ENCODE data around the gene NELL2.

NELL2 gene
- long read RNA-seq, partial matches to known transcripts: 0 of 2 reads
- long read RNA-seq, other reads (novel, unspliced or antisense): 2 of 2 reads

DNA sequence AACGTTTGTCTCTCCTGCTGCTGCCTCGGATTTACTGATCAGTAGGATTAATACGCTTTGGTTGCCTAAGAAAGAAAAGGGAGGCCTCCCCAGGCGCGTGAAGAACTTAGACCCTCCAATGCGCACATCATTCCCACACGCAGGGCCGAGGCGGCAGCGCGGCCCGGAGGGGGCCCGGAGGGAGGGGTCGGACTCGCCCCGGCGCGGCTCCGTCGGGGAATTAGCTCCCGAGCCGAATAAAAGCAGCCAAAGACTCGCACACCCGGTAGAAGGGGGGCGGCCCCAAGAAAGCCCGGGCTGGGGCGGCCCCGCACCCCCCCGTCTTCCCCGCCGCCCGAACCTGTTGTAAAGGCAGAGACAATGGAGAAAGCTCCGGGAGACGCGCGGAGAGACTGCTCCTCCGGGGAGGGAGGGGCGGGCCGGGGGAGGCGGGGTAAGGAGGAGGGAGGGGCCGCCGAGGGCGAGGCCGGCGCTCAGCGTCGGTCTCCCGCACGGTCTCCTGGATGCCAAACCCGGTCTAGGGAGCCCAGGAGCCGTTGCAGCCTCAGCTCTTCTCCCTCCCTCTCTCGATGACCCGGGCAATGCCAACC is at the start of gene NELL2:
Gene NELL2 (minus strand): TSS at position 362 of the 590 bp plus-strand sequence. CDS start 446 bp downstream, outside the sequence.
- H3K4me3 ChIP-seq (replicated peaks; ENCODE audit: insufficient read depth, low read length): no peak within 1 kb of the TSS
- TF ChIP-seq, protein P1, sequence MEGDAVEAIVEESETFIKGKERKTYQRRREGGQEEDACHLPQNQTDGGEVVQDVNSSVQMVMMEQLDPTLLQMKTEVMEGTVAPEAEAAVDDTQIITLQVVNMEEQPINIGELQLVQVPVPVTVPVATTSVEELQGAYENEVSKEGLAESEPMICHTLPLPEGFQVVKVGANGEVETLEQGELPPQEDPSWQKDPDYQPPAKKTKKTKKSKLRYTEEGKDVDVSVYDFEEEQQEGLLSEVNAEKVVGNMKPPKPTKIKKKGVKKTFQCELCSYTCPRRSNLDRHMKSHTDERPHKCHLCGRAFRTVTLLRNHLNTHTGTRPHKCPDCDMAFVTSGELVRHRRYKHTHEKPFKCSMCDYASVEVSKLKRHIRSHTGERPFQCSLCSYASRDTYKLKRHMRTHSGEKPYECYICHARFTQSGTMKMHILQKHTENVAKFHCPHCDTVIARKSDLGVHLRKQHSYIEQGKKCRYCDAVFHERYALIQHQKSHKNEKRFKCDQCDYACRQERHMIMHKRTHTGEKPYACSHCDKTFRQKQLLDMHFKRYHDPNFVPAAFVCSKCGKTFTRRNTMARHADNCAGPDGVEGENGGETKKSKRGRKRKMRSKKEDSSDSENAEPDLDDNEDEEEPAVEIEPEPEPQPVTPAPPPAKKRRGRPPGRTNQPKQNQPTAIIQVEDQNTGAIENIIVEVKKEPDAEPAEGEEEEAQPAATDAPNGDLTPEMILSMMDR (IDR thresholded peaks at IDR 0.05; ENCODE audit: insufficient read depth, low read length): no peak
- TF ChIP-seq GABPA (IDR thresholded peaks at IDR 0.05; ENCODE audit: low read depth): no peak
- no peak for TF ChIP-seq POLR2AphosphoS5 (IDR thresholded peaks at IDR 0.05; ENCODE audit: low read depth)
- TF ChIP-seq, protein P2, sequence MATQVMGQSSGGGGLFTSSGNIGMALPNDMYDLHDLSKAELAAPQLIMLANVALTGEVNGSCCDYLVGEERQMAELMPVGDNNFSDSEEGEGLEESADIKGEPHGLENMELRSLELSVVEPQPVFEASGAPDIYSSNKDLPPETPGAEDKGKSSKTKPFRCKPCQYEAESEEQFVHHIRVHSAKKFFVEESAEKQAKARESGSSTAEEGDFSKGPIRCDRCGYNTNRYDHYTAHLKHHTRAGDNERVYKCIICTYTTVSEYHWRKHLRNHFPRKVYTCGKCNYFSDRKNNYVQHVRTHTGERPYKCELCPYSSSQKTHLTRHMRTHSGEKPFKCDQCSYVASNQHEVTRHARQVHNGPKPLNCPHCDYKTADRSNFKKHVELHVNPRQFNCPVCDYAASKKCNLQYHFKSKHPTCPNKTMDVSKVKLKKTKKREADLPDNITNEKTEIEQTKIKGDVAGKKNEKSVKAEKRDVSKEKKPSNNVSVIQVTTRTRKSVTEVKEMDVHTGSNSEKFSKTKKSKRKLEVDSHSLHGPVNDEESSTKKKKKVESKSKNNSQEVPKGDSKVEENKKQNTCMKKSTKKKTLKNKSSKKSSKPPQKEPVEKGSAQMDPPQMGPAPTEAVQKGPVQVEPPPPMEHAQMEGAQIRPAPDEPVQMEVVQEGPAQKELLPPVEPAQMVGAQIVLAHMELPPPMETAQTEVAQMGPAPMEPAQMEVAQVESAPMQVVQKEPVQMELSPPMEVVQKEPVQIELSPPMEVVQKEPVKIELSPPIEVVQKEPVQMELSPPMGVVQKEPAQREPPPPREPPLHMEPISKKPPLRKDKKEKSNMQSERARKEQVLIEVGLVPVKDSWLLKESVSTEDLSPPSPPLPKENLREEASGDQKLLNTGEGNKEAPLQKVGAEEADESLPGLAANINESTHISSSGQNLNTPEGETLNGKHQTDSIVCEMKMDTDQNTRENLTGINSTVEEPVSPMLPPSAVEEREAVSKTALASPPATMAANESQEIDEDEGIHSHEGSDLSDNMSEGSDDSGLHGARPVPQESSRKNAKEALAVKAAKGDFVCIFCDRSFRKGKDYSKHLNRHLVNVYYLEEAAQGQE (IDR thresholded peaks at IDR 0.05; ENCODE audit: insufficient replicate concordance, low read depth): no peak
- TF ChIP-seq SPI1 (IDR thresholded peaks at IDR 0.05; ENCODE audit: borderline replicate concordance, low read depth): no peak
- no peak within 1 kb of the TSS for H3K27ac ChIP-seq (replicated peaks)
- peaks cover 40% of the 10 kb centered on the region for H3K27me3 ChIP-seq (ENCODE audit: insufficient read depth, poor library complexity, severe bottlenecking)
- DNase-seq (ENCODE audit: low read depth in 1 of 2, low spot score in 1 of 2): no peak

DNA sequence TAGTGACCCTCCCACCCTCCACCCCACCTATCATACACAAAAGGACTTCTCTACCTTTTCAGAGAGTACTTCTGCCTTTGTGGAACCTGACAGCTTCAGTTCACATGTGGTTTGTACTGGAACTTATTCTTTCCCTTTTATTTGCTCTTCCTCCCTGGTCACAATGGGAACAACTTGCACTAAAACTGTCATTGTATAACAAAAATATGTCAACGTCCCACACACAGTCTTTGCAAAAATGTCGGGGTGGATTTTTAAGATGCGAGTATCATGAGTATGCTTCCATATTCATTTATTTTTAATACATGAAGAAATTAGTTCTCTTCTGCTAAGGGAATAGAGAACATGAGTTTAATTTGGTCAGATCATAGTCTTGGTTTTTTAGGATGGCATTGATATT is 45.6 kb upstream of the NELL2 start:
- no peak for TF ChIP-seq GABPA (IDR thresholded peaks at IDR 0.05; ENCODE audit: low read depth)
- TF ChIP-seq, protein P2 (IDR thresholded peaks at IDR 0.05; ENCODE audit: insufficient replicate concordance, low read depth): no peak
- TF ChIP-seq, protein P1 (IDR thresholded peaks at IDR 0.05; ENCODE audit: insufficient read depth, low read length): no peak
- TF ChIP-seq SPI1 (IDR thresholded peaks at IDR 0.05; ENCODE audit: borderline replicate concordance, low read depth): no peak
- no peak for TF ChIP-seq POLR2AphosphoS5 (IDR thresholded peaks at IDR 0.05; ENCODE audit: low read depth)
- H3K27me3 ChIP-seq (ENCODE audit: insufficient read depth, poor library complexity, severe bottlenecking): no peaks in the 10 kb centered on the region
- H3K4me3 ChIP-seq (replicated peaks; ENCODE audit: insufficient read depth, low read length): no peak overlapping the region
- DNase-seq (ENCODE audit: low read depth in 1 of 2, low spot score in 1 of 2): no peak
- H3K27ac ChIP-seq (replicated peaks): no peak overlapping the region

DNA sequence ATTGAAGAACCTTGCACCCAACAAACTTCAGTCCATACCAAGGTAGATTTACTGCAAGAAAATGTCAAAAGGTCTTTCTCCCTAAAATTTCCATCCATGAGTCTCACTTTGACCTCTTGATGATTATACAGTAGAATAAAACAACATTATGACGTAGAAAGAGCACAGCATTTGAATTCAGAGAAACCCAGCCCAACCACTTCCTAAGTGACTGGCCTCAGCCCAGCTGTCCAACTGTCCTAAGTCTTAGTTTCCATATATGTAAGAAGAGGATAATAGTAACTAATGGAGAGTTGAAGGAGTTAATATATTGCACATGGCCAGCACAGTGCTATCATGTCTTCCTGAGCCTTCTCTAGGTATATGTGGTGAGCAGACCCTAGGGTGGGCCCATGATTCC is 41.0 kb upstream of the NELL2 start:
- no peaks in the 10 kb centered on the region for H3K27me3 ChIP-seq (ENCODE audit: insufficient read depth, poor library complexity, severe bottlenecking)
- DNase-seq (ENCODE audit: low read depth in 1 of 2, low spot score in 1 of 2): no peak
- no peak overlapping the region for H3K27ac ChIP-seq (replicated peaks)
- TF ChIP-seq, protein P2 (IDR thresholded peaks at IDR 0.05; ENCODE audit: insufficient replicate concordance, low read depth): no peak
- TF ChIP-seq, protein P1 (IDR thresholded peaks at IDR 0.05; ENCODE audit: insufficient read depth, low read length): no peak
- TF ChIP-seq POLR2AphosphoS5 (IDR thresholded peaks at IDR 0.05; ENCODE audit: low read depth) (no peak), SPI1 (IDR thresholded peaks at IDR 0.05; ENCODE audit: borderline replicate concordance, low read depth) (no peak)
- H3K4me3 ChIP-seq (replicated peaks; ENCODE audit: insufficient read depth, low read length): no peak overlapping the region
